PC-9 (cell line): ENCODE results near the gene CLCN1. TPM values are rescaled to one million over a fixed set of nuclear protein-coding genes. Genes with fewer than 3 reads are reported as not detected.

Experiments used
- BruUV-seq: library from RNA; stranded (reverse); fragments of 400-500 nt; replicated peaks from 2 replicates; lab custom pipeline; 2021; lab: Mats Ljungman, UMichigan
- CTCF ChIA-PET: fragments of 300-600 bp; sonication (Branson Sonifier 250); formaldehyde crosslinking; loops from one replicate; lab custom pipeline; 2022; ENCODE audit warnings: antibody characterized with exemption; lab: Charles Lee
- POLR2A ChIA-PET: fragments of 300-600 bp; sonication (Branson Sonifier 250); formaldehyde crosslinking; loops from one replicate; lab custom pipeline; 2022; ENCODE audit warnings: antibody characterized with exemption; ENCODE audit not compliant: unreplicated experiment; lab: Charles Lee
- DNase-seq, 2 experiments: peaks; one replicate each; pipeline versions ENCODE4 v3.0.0 to v3.0.0-alpha.2; 2015 to 2022; ENCODE audit warnings: mixed read lengths in 1 of 2
- H2AFZ ChIP-seq: fragments of 200-600 bp; sonication (generic); 2 replicates; pipeline ENCODE4 v1.8.1; 2017; ENCODE audit warnings: antibody characterized with exemption
- H3F3A ChIP-seq: fragments of 200-600 bp; sonication (generic); 2 replicates; pipeline ENCODE4 v1.8.1; 2017; ENCODE audit warnings: antibody characterized with exemption, mild to moderate bottlenecking, low read depth; ENCODE audit not compliant: insufficient read depth
- H3K27ac ChIP-seq: fragments of 200-600 bp; sonication (generic); 2 replicates; pipeline ENCODE4 v1.6.1; 2016; ENCODE audit warnings: mixed run types
- H3K27me3 ChIP-seq: fragments of 200-600 bp; sonication (generic); 2 replicates; pipeline ENCODE4 v1.6.1; 2016; ENCODE audit warnings: low read depth, mixed run types; ENCODE audit not compliant: insufficient read depth
- H3K36me3 ChIP-seq: fragments of 200-600 bp; sonication (generic); 2 replicates; pipeline ENCODE4 v1.6.1; 2016; ENCODE audit warnings: low read depth, mixed run types
- H3K4me1 ChIP-seq: fragments of 200-600 bp; sonication (generic); replicated peaks from 2 replicates; pipeline ENCODE4 v1.6.1; 2016; ENCODE audit warnings: mixed run types; ENCODE audit not compliant: insufficient read depth
- H3K4me2 ChIP-seq: fragments of 200-600 bp; sonication (generic); 2 replicates; pipeline ENCODE4 v1.6.1; 2017; ENCODE audit warnings: mixed run types
- H3K4me3 ChIP-seq: fragments of 200-600 bp; sonication (generic); 2 replicates; pipeline ENCODE4 v1.6.1; 2016; ENCODE audit warnings: mixed run types
- H3K79me2 ChIP-seq: fragments of 200-600 bp; sonication (generic); 2 replicates; pipeline ENCODE4 v1.6.1; 2017; ENCODE audit warnings: low read depth, mixed run types
- H3K9me2 ChIP-seq: fragments of 200-600 bp; sonication (generic); 2 replicates; pipeline ENCODE4 v1.8.1; 2017; ENCODE audit warnings: mild to moderate bottlenecking; ENCODE audit not compliant: insufficient read depth
- H3K9me3 ChIP-seq: fragments of 200-600 bp; sonication (generic); 2 replicates; pipeline ENCODE4 v1.8.1; 2016; ENCODE audit warnings: low read depth; ENCODE audit not compliant: insufficient read depth
- H4K20me1 ChIP-seq: fragments of 200-600 bp; sonication (generic); 2 replicates; pipeline ENCODE4 v1.8.1; 2017; ENCODE audit not compliant: insufficient read depth
- EZH2 ChIP-seq: fragments of 200-600 bp; sonication (generic); IDR thresholded peaks from 2 replicates; pipeline ENCODE4 v1.8.0; 2017; ENCODE audit warnings: antibody characterized with exemption, low read depth
- intact Hi-C: fragments of 100-400 bp; cut with micrococcal nuclease; formaldehyde crosslinking; loops from one replicate; pipeline ENCODE4 v1.10.0; 2022; ENCODE audit not compliant: unreplicated experiment
- total RNA-seq: library from RNA; stranded (reverse); gene quantifications from 2 replicates; pipeline ENCODE4 v1.2.3, GENCODE V29; 2021
- TF ChIP-seq, protein P1 (sequence below): fragments of 200-600 bp; sonication (generic); conservative IDR thresholded peaks from 2 replicates; pipeline ENCODE4 v1.6.1; 2017; ENCODE audit warnings: mixed run types, antibody characterized with exemption, mild to moderate bottlenecking, moderate library complexity

The CLCN1 gene
- total RNA-seq, 1 experiment from 2014 or later, result not detected

- Histone ChIP-seq H3K4me1 (peaks cover 6% of the 10 kb centered on the region; the same call in 1 of the 2 replicates), H3K4me3 (no peak overlapping the region), H3K9me2 (no peaks in the 10 kb centered on the region), H2AFZ (no peak overlapping the region), H3K36me3 (no peaks in the 10 kb centered on the region), H3K4me2 (no peak overlapping the region), H3K9me3 (no peaks in the 10 kb centered on the region), H3K27me3 (no peaks in the 10 kb centered on the region), H3F3A (no peaks in the 10 kb centered on the region), H4K20me1 (no peaks in the 10 kb centered on the region), H3K27ac (no peak overlapping the region), H3K79me2 (no peaks in the 10 kb centered on the region)
- POLR2A ChIA-PET, result interaction anchor here (0.7 kb wide), 1 partner anchor 60 kb away, joined by 5 read pairs; no protein-coding TSS in a partner anchor
- CTCF ChIA-PET, result interaction anchor here (0.7 kb wide), 1 partner anchor 579 kb away, joined by 5 read pairs; the partner anchor contains the start of gene TCAF1
- no peak for DNase-seq
- intact Hi-C loops, result no loop called here
- TF ChIP-seq EZH2, result no peak
- TF ChIP-seq, protein P1, sequence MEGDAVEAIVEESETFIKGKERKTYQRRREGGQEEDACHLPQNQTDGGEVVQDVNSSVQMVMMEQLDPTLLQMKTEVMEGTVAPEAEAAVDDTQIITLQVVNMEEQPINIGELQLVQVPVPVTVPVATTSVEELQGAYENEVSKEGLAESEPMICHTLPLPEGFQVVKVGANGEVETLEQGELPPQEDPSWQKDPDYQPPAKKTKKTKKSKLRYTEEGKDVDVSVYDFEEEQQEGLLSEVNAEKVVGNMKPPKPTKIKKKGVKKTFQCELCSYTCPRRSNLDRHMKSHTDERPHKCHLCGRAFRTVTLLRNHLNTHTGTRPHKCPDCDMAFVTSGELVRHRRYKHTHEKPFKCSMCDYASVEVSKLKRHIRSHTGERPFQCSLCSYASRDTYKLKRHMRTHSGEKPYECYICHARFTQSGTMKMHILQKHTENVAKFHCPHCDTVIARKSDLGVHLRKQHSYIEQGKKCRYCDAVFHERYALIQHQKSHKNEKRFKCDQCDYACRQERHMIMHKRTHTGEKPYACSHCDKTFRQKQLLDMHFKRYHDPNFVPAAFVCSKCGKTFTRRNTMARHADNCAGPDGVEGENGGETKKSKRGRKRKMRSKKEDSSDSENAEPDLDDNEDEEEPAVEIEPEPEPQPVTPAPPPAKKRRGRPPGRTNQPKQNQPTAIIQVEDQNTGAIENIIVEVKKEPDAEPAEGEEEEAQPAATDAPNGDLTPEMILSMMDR, result no peak
- no TSS peak for BruUV-seq
Measured at GRCh38 chr7:143322760-143323633, 7.1 kb downstream of the CLCN1 start.

DNA sequence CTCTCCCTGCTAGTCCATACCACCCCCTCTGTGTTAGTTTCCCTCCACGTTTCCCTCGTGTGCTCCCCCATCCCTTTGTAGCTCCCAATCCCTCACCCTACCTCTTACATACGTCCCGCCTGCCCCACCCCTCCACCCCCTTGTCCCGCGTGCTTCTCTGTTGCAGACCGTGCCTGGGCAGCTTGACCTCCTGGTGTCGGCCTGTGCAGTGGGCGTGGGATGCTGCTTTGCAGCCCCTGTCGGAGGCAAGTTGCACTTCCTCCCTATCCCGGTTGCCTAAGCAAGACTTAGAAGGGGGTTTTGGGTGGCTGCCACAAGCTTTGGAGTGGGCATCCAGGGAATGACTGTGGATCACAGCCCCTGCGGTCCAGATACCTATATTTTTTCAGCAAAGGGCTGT, 7.7 kb downstream of the CLCN1 start:
- Histone ChIP-seq H4K20me1 (no peaks in the 10 kb centered on the region), H3K9me2 (no peaks in the 10 kb centered on the region), H3K36me3 (no peaks in the 10 kb centered on the region), H3K79me2 (no peaks in the 10 kb centered on the region), H3K9me3 (no peaks in the 10 kb centered on the region), H3K4me3 (no peak overlapping the region), H3F3A (no peaks in the 10 kb centered on the region), H3K4me1 (peaks cover 6% of the 10 kb centered on the region; the same call in 1 of the 2 replicates), H2AFZ (no peak overlapping the region), H3K4me2 (no peak overlapping the region), H3K27ac (no peak overlapping the region), H3K27me3 (no peaks in the 10 kb centered on the region)
- ChIA-PET POLR2A (no interaction called here), CTCF (interaction anchor here (0.7 kb wide), 1 partner anchor 578 kb away, joined by 5 read pairs; the partner anchor contains the start of gene TCAF1)
- no peak for DNase-seq
- TF ChIP-seq EZH2, result no peak
- intact Hi-C loops, result no loop called here
- no TSS peak for BruUV-seq

GRCh38 chr7:143325240-143325639, 9.3 kb downstream of the CLCN1 start:
- no peaks in the 10 kb centered on the region for H3K9me3 ChIP-seq
- no TSS peak for BruUV-seq
- no peak overlapping the region for H2AFZ ChIP-seq
- no peaks in the 10 kb centered on the region for H3F3A ChIP-seq
- no peak overlapping the region for H3K27ac ChIP-seq
- H3K27me3 ChIP-seq, result no peaks in the 10 kb centered on the region
- ChIA-PET POLR2A (interaction anchor here (0.5 kb wide), 1 partner anchor 26 kb away, joined by 5 read pairs; no protein-coding TSS in a partner anchor), CTCF (interaction anchor here (0.6 to 0.7 kb wide), 2 partner anchors 83 to 108 kb away, joined by 3 read pairs; partner anchors contain the start of gene EPHA1)
- TF ChIP-seq EZH2, result no peak
- TF ChIP-seq, protein P1, result no peak
- peak in 1 of 2 experiments; percentile 47 for DNase-seq
- peaks cover 6% of the 10 kb centered on the region; the same call in 1 of the 2 replicates for H3K4me1 ChIP-seq
- no peaks in the 10 kb centered on the region for H3K79me2 ChIP-seq
- no peaks in the 10 kb centered on the region for H3K9me2 ChIP-seq
- H3K4me2 ChIP-seq, result no peak overlapping the region
- H4K20me1 ChIP-seq, result no peaks in the 10 kb centered on the region
- no peaks in the 10 kb centered on the region for H3K36me3 ChIP-seq
- intact Hi-C loops, result no loop called here
- H3K4me3 ChIP-seq, result no peak overlapping the region
